Fibroblast of lung (primary cell): Measurements from ENCODE around the gene TUBB. TPM values are rescaled to one million over a fixed set of nuclear protein-coding genes. Genes with fewer than 3 reads are reported as not detected.

ENCODE experiments used
- DNase-seq, 2 donors: peaks; one replicate each; pipeline versions ENCODE4 v3.0.0 to v3.0.0-alpha.2; 2010; ENCODE audit warnings: low read depth in 2 of 2
- H2AFZ ChIP-seq: 2 replicates; pipeline ENCODE4 v1.5.1; 2012; ENCODE audit warnings: low read length, control low read depth, inconsistent platforms
- H3K27ac ChIP-seq: 2 replicates; pipeline ENCODE4 v1.5.1; 2011; ENCODE audit warnings: low read length, control low read depth; ENCODE audit not compliant: insufficient read depth
- H3K27me3 ChIP-seq: 2 replicates; pipeline ENCODE4 v1.5.1; 2011; ENCODE audit warnings: mild to moderate bottlenecking, low read length; ENCODE audit not compliant: control insufficient read depth, insufficient read depth
- H3K36me3 ChIP-seq: 2 replicates; pipeline ENCODE4 v1.5.1; 2011; ENCODE audit warnings: low read length; ENCODE audit not compliant: control insufficient read depth, insufficient read depth
- H3K4me1 ChIP-seq: 2 replicates; pipeline ENCODE4 v1.5.1; 2011; ENCODE audit warnings: low read length; ENCODE audit not compliant: control insufficient read depth, insufficient read depth; ENCODE audit errors: extremely low read depth
- H3K4me2 ChIP-seq: 2 replicates; pipeline ENCODE4 v1.5.1; 2011; ENCODE audit warnings: low read length, control low read depth; ENCODE audit not compliant: insufficient read depth; ENCODE audit errors: extremely low read depth
- H3K4me3 ChIP-seq, 4 experiments: fragments of 200-600 bp in 1 of 4; sonication (generic) in 1 of 4; replicated peaks in 1 of 4; 2 replicates each; pipeline ENCODE4 v1.5.1; 2011 to 2016; ENCODE audit warnings: low read length in 4 of 4, low read depth in 3 of 4, mild to moderate bottlenecking in 3 of 4, control low read depth in 2 of 4, inconsistent platforms in 1 of 4, mixed read lengths in 1 of 4; ENCODE audit not compliant: insufficient read depth in 1 of 4; ENCODE audit errors: control extremely low read depth in 1 of 4
- H3K79me2 ChIP-seq: 2 replicates; pipeline ENCODE4 v1.5.1; 2012; ENCODE audit warnings: mild to moderate bottlenecking, low read length, inconsistent platforms; ENCODE audit not compliant: control insufficient read depth, insufficient read depth
- H3K9ac ChIP-seq: 2 replicates; pipeline ENCODE4 v1.5.1; 2011; ENCODE audit warnings: mild to moderate bottlenecking, low read length, control low read depth; ENCODE audit not compliant: insufficient read depth
- H3K9me3 ChIP-seq: 2 replicates; pipeline ENCODE4 v1.5.1; 2012; ENCODE audit warnings: low read depth, low read length; ENCODE audit not compliant: control insufficient read depth, insufficient read depth
- H4K20me1 ChIP-seq: 2 replicates; pipeline ENCODE4 v1.5.1; 2011; ENCODE audit warnings: low read length; ENCODE audit not compliant: control insufficient read depth, insufficient read depth; ENCODE audit errors: extremely low read depth
- CTCF ChIP-seq, 2 donors: IDR thresholded peaks in 1 of 2; conservative IDR thresholded peaks in 1 of 2; 1 replicate in 1 of 2; 2 replicates in 1 of 2; pipeline ENCODE4 v1.5.1; 2011 to 2012; ENCODE audit warnings: low read length in 2 of 2, control low read depth in 1 of 2, inconsistent platforms in 1 of 2, low read depth in 1 of 2, mild to moderate bottlenecking in 1 of 2
- EZH2 ChIP-seq: IDR thresholded peaks from 2 replicates; pipeline ENCODE4 v1.5.1; 2012; ENCODE audit warnings: low read length, control low read depth, mild to moderate bottlenecking; ENCODE audit errors: missing control alignments
- polyA plus RNA-seq, 2 donors: library from polyadenylated mRNA; depleted of rRNA in 1 of 2; stranded (reverse) in 1 of 2; unstranded in 1 of 2; fragments of >200 nt; gene quantifications; 2 replicates each; pipeline ENCODE4 v1.2.1, GENCODE V29; 2011 to 2012; ENCODE audit warnings: missing spikeins in 1 of 2
- total RNA-seq: library from RNA; depleted of rRNA; stranded (reverse); fragments of >200 nt; gene quantifications from 2 replicates; pipeline ENCODE4 v1.2.1, GENCODE V29; 2014

TUBB gene
- total and polyA plus RNA-seq, 2 donors (not counting 1 experiment from before 2014, with no cell fraction given) = 551 to 1,493 TPM

- H3K79me2 ChIP-seq = peaks cover 63% of the 10 kb centered on the region
- TF ChIP-seq EZH2 (no peak), CTCF (conservative IDR thresholded peaks at IDR 0.05 in 1 of 2, IDR thresholded peaks at IDR 0.05 in 1 of 2; ENCODE audit: low read depth in 1 of 2, low read length in 2 of 2) (no peak)
- peaks cover 17% of the 10 kb centered on the region for H3K36me3 ChIP-seq
Measured at GRCh38 chr6:30741789-30742315, 21.7 kb downstream of the TUBB start.

DNA sequence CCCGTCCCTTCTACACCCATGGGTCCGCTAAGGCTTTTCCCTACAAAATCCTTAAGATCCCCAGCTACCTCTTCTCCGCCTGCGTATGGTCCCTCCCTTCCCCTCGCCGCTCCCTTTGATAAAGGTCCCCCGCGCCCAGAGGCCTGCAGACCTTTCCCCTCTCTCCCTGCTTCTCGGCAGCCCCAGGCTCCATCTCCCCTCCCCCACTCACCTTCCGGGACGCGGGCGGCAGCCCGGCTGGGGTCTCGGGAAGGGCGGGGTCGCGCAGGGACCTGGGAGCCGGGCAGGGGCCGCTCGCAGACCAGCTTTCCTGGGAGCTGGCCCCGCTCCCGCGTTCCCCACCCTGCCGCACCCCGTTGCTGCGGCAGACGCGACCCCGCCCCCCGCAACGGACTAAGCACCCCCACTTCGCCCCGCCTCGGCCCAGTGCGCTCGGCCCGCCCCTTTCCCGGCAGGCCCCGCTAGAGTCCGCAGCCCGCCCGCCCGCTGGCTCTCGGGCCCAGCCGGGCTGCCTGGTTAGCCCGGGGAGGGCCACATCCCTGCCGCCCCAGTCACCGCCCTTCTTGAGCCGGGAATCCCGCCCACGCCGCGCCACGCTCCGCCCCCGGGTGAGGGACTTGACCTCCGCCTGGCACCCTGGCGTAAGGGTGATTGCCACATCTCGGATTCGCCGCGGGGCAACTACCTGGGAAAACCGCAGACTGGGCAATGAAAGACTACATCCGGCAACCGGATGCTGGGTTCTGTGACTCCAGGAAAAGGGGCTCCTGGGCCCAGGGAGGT lies 22.4 kb downstream of the TUBB start, which contains the start of gene FLOT1:
Gene FLOT1 (minus strand): TSS at position 372 of the 783 bp plus-strand sequence. CDS start 498 bp downstream, outside the sequence.
- Histone ChIP-seq H3K27me3 (no peaks in the 10 kb centered on the region), H2AFZ (no peak within 1 kb of the TSS), H3K4me2 (peak within 1 kb of the TSS; percentile 96), H3K79me2 (peaks cover 56% of the 10 kb centered on the region), H3K27ac (peak within 1 kb of the TSS; percentile 95), H3K9ac (peak within 1 kb of the TSS; percentile 96), H4K20me1 (no peaks in the 10 kb centered on the region), H3K4me3 (peak within 1 kb of the TSS; percentile 79 to 97 (median 92)), H3K4me1 (peaks cover 13% of the 10 kb centered on the region), H3K9me3 (no peaks in the 10 kb centered on the region), H3K36me3 (peaks cover 15% of the 10 kb centered on the region)
- peak; percentile 96 to 97 for DNase-seq
- TF ChIP-seq EZH2 (no peak), CTCF (conservative IDR thresholded peaks at IDR 0.05 in 1 of 2, IDR thresholded peaks at IDR 0.05 in 1 of 2; ENCODE audit: low read depth in 1 of 2, low read length in 2 of 2) (no peak)

More at GRCh38 chr6:30741789-30742315, 21.7 kb downstream of the TUBB start:
- Histone ChIP-seq H3K27ac (peak overlapping the region; percentile 95), H2AFZ (no peak overlapping the region), H3K4me1 (peaks cover 13% of the 10 kb centered on the region), H3K9me3 (no peaks in the 10 kb centered on the region), H4K20me1 (no peaks in the 10 kb centered on the region), H3K9ac (peak overlapping the region; percentile 96), H3K4me3 (peak overlapping the region; percentile 73 to 95 (median 88)), H3K4me2 (peak overlapping the region; percentile 96), H3K27me3 (no peaks in the 10 kb centered on the region)
- DNase-seq = no peak
